Measurements from ENCODE around the gene ALG11. TPM values are rescaled to one million over a fixed set of nuclear protein-coding genes. Genes with fewer than 3 reads are reported as not detected.
"Not testable (repeated sequence)": the region's sequence is repeated elsewhere in the genome, so short reads cannot be mapped to it uniquely, and the experiment has no call there.

Gene ALG11
- total and polyA plus RNA-seq, 12 donors: 2.8 to 24.9 (median 21.0) TPM

DNA sequence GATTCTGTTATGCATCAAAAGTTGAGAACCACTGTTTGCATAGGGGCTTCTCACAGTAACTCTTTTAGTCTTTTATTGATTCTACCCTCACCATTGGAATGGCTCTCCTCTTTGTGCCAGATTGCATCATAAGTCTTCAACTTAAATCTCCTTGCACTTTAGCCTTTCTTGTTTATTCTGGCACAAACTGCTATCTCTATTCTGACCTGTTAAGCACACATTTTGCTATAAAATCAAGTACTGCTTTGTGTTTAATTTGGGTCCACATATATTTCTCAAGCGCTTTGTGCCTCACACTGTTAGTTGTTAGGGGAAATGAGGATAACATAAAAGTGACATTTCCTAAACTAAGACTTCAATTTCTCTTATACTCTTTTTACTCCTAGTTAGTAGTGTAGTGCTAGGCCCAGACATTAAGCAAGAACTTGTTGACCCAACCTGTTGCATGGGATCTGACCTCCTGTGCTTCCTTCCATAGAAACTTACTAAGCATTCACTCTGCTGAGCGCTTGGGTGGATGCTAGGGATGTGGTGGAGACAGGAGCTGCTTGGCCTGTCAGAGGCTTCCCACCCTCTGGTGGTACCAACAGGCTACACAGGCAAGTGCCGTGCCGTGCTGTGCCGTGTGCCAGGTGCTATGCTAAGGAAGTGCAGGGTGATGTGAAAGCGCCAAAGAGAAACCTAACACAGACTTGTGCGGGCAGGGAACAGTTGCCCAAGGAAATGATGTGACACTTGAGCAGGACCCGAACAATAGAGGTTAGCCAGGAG lies 13.5 kb downstream of the ALG11 start:
- Histone ChIP-seq H3K4me1 (peaks cover 0 to 7% (median 0%) of the 10 kb centered on the region in 9 donors), H3K36me3 (peaks cover 0 to 94% (median 22%) of the 10 kb centered on the region in 9 donors), H3K27ac (no peak overlapping the region), H3K4me3 (no peak overlapping the region), H3K9me3 (no peaks in the 10 kb centered on the region), H3K27me3 (no peaks in the 10 kb centered on the region)
- TF ChIP-seq CTCF (IDR thresholded peaks at IDR 0.05): no peak
- WGBS, 2 donors: 87 to 97% methylated on average over 8 of the region's 8 CpGs
- intact Hi-C loops (cut with DNase I): no loop called here
- DNase-seq (no peak), ATAC-seq (no peak)

DNA sequence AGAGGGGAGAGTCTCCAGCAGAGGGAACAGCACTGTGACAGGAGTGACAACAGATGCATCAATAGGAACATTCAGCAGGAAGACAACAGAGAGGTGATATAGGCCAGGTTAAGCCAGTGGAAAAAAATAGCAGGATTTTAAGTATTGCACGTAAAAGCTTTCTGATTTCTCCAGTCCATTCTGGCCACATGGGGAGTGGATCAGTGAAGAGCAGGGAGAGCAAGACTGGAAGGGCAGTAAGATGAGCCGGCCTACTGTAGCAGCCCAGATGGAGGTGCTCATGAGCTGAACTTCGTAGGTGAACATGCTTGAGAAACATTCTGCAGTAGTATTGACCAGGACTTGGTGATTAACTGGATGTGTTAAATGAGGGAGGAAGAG lies 14.0 kb downstream of the ALG11 start:
- 89 to 96% methylated on average over 3 of the region's 3 CpGs for WGBS, 2 donors
- intact Hi-C loops (cut with DNase I): no loop called here

GRCh38 chr13:52027832-52028231 lies 15.6 kb downstream of the ALG11 start:
- DNase-seq (no peak), ATAC-seq (no peak)
- Histone ChIP-seq H3K36me3 (peaks cover 0 to 73% (median 20%) of the 10 kb centered on the region in 9 donors), H3K27ac (no peak overlapping the region), H3K4me3 (no peak overlapping the region), H3K9me3 (no peaks in the 10 kb centered on the region), H3K27me3 (no peaks in the 10 kb centered on the region), H3K4me1 (peaks cover 0 to 7% (median 0%) of the 10 kb centered on the region in 9 donors)
- WGBS, 2 donors: 99 to 100% methylated on average over 1 of the region's 1 CpG
- intact Hi-C loops (cut with DNase I): no loop called here
- no peak for TF ChIP-seq CTCF (IDR thresholded peaks at IDR 0.05)

More for the DNA sequence above, 14.0 kb downstream of the ALG11 start:
- Histone ChIP-seq H3K9me3 (no peaks in the 10 kb centered on the region), H3K4me3 (no peak overlapping the region), H3K27ac (no peak overlapping the region), H3K36me3 (peaks cover 0 to 88% (median 22%) of the 10 kb centered on the region in 9 donors), H3K27me3 (no peaks in the 10 kb centered on the region), H3K4me1 (peaks cover 0 to 7% (median 0%) of the 10 kb centered on the region in 9 donors)
- TF ChIP-seq CTCF (IDR thresholded peaks at IDR 0.05): peak in 1 of 9 donors; percentile 9
- ATAC-seq (no peak), DNase-seq (no peak)

DNA sequence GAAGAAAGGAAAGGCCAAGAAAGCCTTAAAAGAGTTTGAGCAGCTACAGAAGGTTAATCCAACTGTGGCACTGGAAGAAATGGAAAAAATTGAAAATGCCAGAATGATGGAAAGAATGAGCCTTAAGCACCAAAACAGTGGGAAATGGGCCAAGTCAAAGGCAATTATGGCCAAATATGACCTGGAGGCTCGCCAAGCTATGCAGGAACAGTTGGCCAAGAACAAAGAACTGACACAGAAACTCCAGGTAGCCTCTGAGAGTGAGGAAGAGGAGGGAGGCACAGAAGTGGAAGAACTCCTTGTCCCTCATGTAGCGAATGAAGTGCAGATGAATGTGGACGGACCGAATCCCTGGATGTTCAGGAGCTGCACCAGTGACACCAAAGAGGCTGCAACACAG lies 17.4 kb downstream of the ALG11 start:
- 97 to 98% methylated on average over 4 of the region's 4 CpGs for WGBS, 2 donors
- ATAC-seq: no peak

DNA sequence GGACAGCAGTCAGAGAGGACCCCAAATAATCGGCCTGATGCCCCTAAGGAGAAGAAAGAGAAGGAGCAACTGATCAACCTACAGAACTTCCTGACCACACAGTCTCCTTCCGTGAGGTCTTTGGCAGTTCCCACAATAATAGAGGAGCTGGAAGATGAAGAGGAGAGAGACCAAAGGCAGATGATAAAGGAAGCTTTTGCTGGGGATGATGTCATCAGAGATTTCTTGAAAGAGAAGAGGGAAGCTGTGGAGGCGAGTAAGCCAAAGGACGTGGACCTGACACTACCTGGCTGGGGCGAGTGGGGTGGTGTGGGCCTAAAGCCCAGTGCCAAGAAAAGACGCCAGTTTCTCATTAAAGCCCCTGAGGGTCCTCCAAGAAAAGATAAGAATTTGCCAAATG lies 18.2 kb downstream of the ALG11 start:
- H3K4me3 ChIP-seq; DNase-seq; H3K27me3 ChIP-seq; ATAC-seq; intact Hi-C loops (cut with DNase I); H3K27ac ChIP-seq; H3K9me3 ChIP-seq; H3K4me1 ChIP-seq: not testable (repeated sequence)
- 98% methylated on average over 5 to 6 of the region's 6 CpGs for WGBS, 2 donors
- peaks cover 0 to 47% (median 3%) of the 10 kb centered on the region in 9 donors for H3K36me3 ChIP-seq

More for the DNA sequence above, 17.4 kb downstream of the ALG11 start:
- intact Hi-C loops (cut with DNase I): no loop called here
- H3K36me3 ChIP-seq: peaks cover 0 to 56% (median 11%) of the 10 kb centered on the region in 9 donors
- H3K27me3 ChIP-seq: no peaks in the 10 kb centered on the region
- TF ChIP-seq CTCF (IDR thresholded peaks at IDR 0.05): no peak
- no peaks in the 10 kb centered on the region for H3K9me3 ChIP-seq
- H3K27ac ChIP-seq: no peak overlapping the region
- no peak overlapping the region for H3K4me3 ChIP-seq
- peaks cover 0 to 7% (median 0%) of the 10 kb centered on the region in 9 donors for H3K4me1 ChIP-seq
- no peak for DNase-seq

All from heart right ventricle (tissue), 16 donors.